Endodermal cell (in vitro differentiated cells): ENCODE data around the gene WT1. TPM values are rescaled to one million over a fixed set of nuclear protein-coding genes. Genes with fewer than 3 reads are reported as not detected.
"Not testable (repeated sequence)": the region's sequence is repeated elsewhere in the genome, so short reads cannot be mapped to it uniquely, and the experiment has no call there.

Experiments
- DNase-seq: peaks from one replicate; pipeline ENCODE4 v3.0.0-alpha.2; 2017
- H3K27ac ChIP-seq: 2 replicates; pipeline ENCODE4 v1.5.1; 2013; ENCODE audit warnings: mild to moderate bottlenecking, low read depth, low read length, moderate library complexity
- H3K27me3 ChIP-seq: 2 replicates; pipeline ENCODE4 v1.6.1; 2013; ENCODE audit warnings: mild to moderate bottlenecking, low read length, moderate library complexity; ENCODE audit not compliant: insufficient read depth, control insufficient read depth, poor library complexity, severe bottlenecking
- H3K36me3 ChIP-seq: 2 replicates; pipeline ENCODE4 v1.7.0; 2013; ENCODE audit warnings: mild to moderate bottlenecking, low read length, moderate library complexity; ENCODE audit not compliant: control insufficient read depth, insufficient read depth
- H3K4me1 ChIP-seq: one replicate; pipeline ENCODE4 v1.7.0; 2013; ENCODE audit warnings: low read length; ENCODE audit not compliant: control insufficient read depth, insufficient read depth
- H3K4me3 ChIP-seq: 2 replicates; pipeline ENCODE4 v1.5.1; 2013; ENCODE audit warnings: mild to moderate bottlenecking, low read length, moderate library complexity
- H3K9ac ChIP-seq: 2 replicates; pipeline ENCODE4 v1.6.1; 2013; ENCODE audit warnings: mild to moderate bottlenecking, low read length, moderate library complexity; ENCODE audit not compliant: poor library complexity, severe bottlenecking; ENCODE audit errors: extremely low read depth
- H3K9me3 ChIP-seq: 2 replicates; pipeline ENCODE4 v1.6.1; 2013; ENCODE audit warnings: mild to moderate bottlenecking, low read length, moderate library complexity; ENCODE audit not compliant: control insufficient read depth
- H3K27ac Mint-ChIP-seq: 2 replicates; pipeline ENCODE4 v1.8.0; 2020; ENCODE audit warnings: mixed read lengths
- H3K27me3 Mint-ChIP-seq: 2 replicates; pipeline ENCODE4 v1.8.0; 2021; ENCODE audit warnings: mild to moderate bottlenecking, mixed read lengths; ENCODE audit not compliant: insufficient read depth
- H3K36me3 Mint-ChIP-seq: 2 replicates; pipeline ENCODE4 v1.8.0; 2020; ENCODE audit warnings: low read depth, mixed read lengths
- H3K4me1 Mint-ChIP-seq: 2 replicates; pipeline ENCODE4 v1.8.0; 2020; ENCODE audit warnings: mixed read lengths
- H3K4me3 Mint-ChIP-seq: 2 replicates; pipeline ENCODE4 v1.8.0; 2020; ENCODE audit warnings: mild to moderate bottlenecking, moderate library complexity, mixed read lengths
- H3K9me3 Mint-ChIP-seq: 2 replicates; pipeline ENCODE4 v1.8.0; 2020; ENCODE audit warnings: mild to moderate bottlenecking, mixed read lengths
- CTCF ChIP-seq: fragments of 200-600 bp; sonication (generic); conservative IDR thresholded peaks from 2 replicates; pipeline ENCODE4 v1.5.0; 2021; ENCODE audit warnings: antibody characterized with exemption, mild to moderate bottlenecking
- WGBS, 2 experiments: methylation state at CpG; one replicate each; pipeline versions ENCODE4 v1.1.5 to v1.1.7; 2013; ENCODE audit warnings: missing lambda C conversion rate in 2 of 2, mixed read lengths in 1 of 2; ENCODE audit not compliant: insufficient coverage in 1 of 2, insufficient read length in 1 of 2; 5-methylcytosine and 5-hydroxymethylcytosine counted together
- total RNA-seq, 2 donors: library from RNA; stranded (reverse); fragmentation: NEBNext Ultra II Directional in 1 of 2; extraction: Animal tissue kit (Norgen Biotek cat#: 25700) in 1 of 2; gene quantifications; 2 replicates in 1 of 2; 3 replicates in 1 of 2; pipeline ENCODE4 v1.2.1, GENCODE V29; 2021

The WT1 gene
- total RNA-seq, 2 donors from 2014 or later: 0.51 TPM; not detected in 1

- no peaks in the 10 kb centered on the region for H3K4me1 Mint-ChIP-seq
- H3K9ac ChIP-seq: no peak overlapping the region
- no peak overlapping the region for H3K4me3 ChIP-seq
- H3K36me3 ChIP-seq: no peaks in the 10 kb centered on the region
- H3K4me1 ChIP-seq: no peaks in the 10 kb centered on the region
- no peaks in the 10 kb centered on the region for H3K36me3 Mint-ChIP-seq
- H3K4me3 Mint-ChIP-seq: no peak overlapping the region
- TF ChIP-seq CTCF: no peak
- H3K27me3 Mint-ChIP-seq: no peaks in the 10 kb centered on the region
- no peaks in the 10 kb centered on the region for H3K27me3 ChIP-seq
- WGBS, 2 experiments: 87 to 94% methylated on average over 5 of the region's 5 CpGs
- H3K27ac Mint-ChIP-seq: no peak overlapping the region
- no peaks in the 10 kb centered on the region for H3K9me3 ChIP-seq
- H3K9me3 Mint-ChIP-seq: no peaks in the 10 kb centered on the region
- H3K27ac ChIP-seq: no peak overlapping the region
- DNase-seq: no peak
These were observed 38.1 kb upstream of the WT1 start for GRCh38 chr11:32473282-32473909.

GRCh38 chr11:32472226-32472625, 36.9 kb upstream of the WT1 start:
- TF ChIP-seq CTCF: no peak
- Mint-ChIP-seq H3K36me3 (no peaks in the 10 kb centered on the region), H3K27me3 (no peaks in the 10 kb centered on the region), H3K27ac (no peak overlapping the region), H3K4me3 (no peak overlapping the region), H3K4me1 (no peaks in the 10 kb centered on the region), H3K9me3 (no peaks in the 10 kb centered on the region)
- H3K4me1 ChIP-seq: no peaks in the 10 kb centered on the region
- no peaks in the 10 kb centered on the region for H3K9me3 ChIP-seq
- no peak overlapping the region for H3K27ac ChIP-seq
- WGBS, 2 experiments: 58 to 80% methylated on average over 3 to 4 of the region's 4 CpGs
- no peak overlapping the region for H3K9ac ChIP-seq
- no peaks in the 10 kb centered on the region for H3K36me3 ChIP-seq
- H3K4me3 ChIP-seq: no peak overlapping the region
- DNase-seq: no peak
- H3K27me3 ChIP-seq: no peaks in the 10 kb centered on the region

GRCh38 chr11:32471544-32471943, 36.2 kb upstream of the WT1 start:
- H3K36me3 ChIP-seq, H3K4me1 ChIP-seq, H3K4me3 ChIP-seq, H3K4me1 Mint-ChIP-seq, H3K27me3 ChIP-seq, H3K9ac ChIP-seq, H3K27ac ChIP-seq, DNase-seq, H3K36me3 Mint-ChIP-seq, H3K9me3 ChIP-seq, H3K9me3 Mint-ChIP-seq, H3K27ac Mint-ChIP-seq, H3K4me3 Mint-ChIP-seq, H3K27me3 Mint-ChIP-seq: not testable (repeated sequence)
- WGBS, 2 experiments: 85 to 95% methylated on average over 4 of the region's 4 CpGs
- TF ChIP-seq CTCF: peak; percentile 43
